ENCODE results near the gene RCVRN.

Gene RCVRN

GRCh38 chr17:9895923-9896322 is 9.1 kb downstream of the RCVRN start:
- no peak for DNase-seq

GRCh38 chr17:9894231-9894630 is 10.8 kb downstream of the RCVRN start:
- no peak for DNase-seq

GRCh38 chr17:9893411-9894012 is 11.6 kb downstream of the RCVRN start:
- no peak for DNase-seq

- DNase-seq, result no peak
These were observed 14.9 kb downstream of the RCVRN start for GRCh38 chr17:9890124-9890523.

GRCh38 chr17:9887508-9887907 is 17.6 kb downstream of the RCVRN start:
- DNase-seq, result no peak

- DNase-seq, result no peak
These were observed 18.7 kb downstream of the RCVRN start for GRCh38 chr17:9886141-9886930.

- no peak for DNase-seq
These were observed 21.6 kb downstream of the RCVRN start for GRCh38 chr17:9883451-9883850.

- DNase-seq, result no peak
These were observed 24.5 kb downstream of the RCVRN start for GRCh38 chr17:9880582-9880999.

- DNase-seq, result no peak
These were observed 26.1 kb downstream of the RCVRN start for GRCh38 chr17:9878786-9879525.

- DNase-seq, result no peak
These were observed 26.7 kb downstream of the RCVRN start for GRCh38 chr17:9878356-9878755.

- DNase-seq, result no peak
These were observed 29.6 kb downstream of the RCVRN start for GRCh38 chr17:9875441-9875840.

GRCh38 chr17:9874722-9875121 is 30.3 kb downstream of the RCVRN start:
- no peak for DNase-seq

GRCh38 chr17:9872852-9873251 is 32.2 kb downstream of the RCVRN start:
- DNase-seq, result no peak

GRCh38 chr17:9868552-9868951 is 36.5 kb downstream of the RCVRN start:
- no peak for DNase-seq

- no peak for DNase-seq
These were observed 39.5 kb downstream of the RCVRN start for GRCh38 chr17:9865586-9865985.

GRCh38 chr17:9862949-9863348 is 42.1 kb downstream of the RCVRN start:
- DNase-seq, result no peak

- no peak for DNase-seq
These were observed 42.9 kb downstream of the RCVRN start for GRCh38 chr17:9862220-9862619.

- DNase-seq, result no peak
These were observed 44.2 kb downstream of the RCVRN start for GRCh38 chr17:9860851-9861250.

GRCh38 chr17:9859781-9860180 is 45.3 kb downstream of the RCVRN start:
- DNase-seq, result no peak

GRCh38 chr17:9855036-9855435 is 50.0 kb downstream of the RCVRN start:
- no peak for DNase-seq

- no peak for DNase-seq
These were observed 50.8 kb downstream of the RCVRN start for GRCh38 chr17:9854255-9854654.

- DNase-seq, result no peak
These were observed 54.9 kb downstream of the RCVRN start for GRCh38 chr17:9850151-9850550.

Data from CD4-positive, alpha-beta T cell treated with Interleukin-15 for 1 hour (primary cell).